ENCODE results near the gene JADE2. TPM values are rescaled to one million over a fixed set of nuclear protein-coding genes. Genes with fewer than 3 reads are reported as not detected.

JADE2 gene
- total RNA-seq, 1 donor from 2014 or later: 2.1 TPM

- Mint-ChIP-seq H3K4me1 (ENCODE audit: low read depth, unreplicated experiment) (peaks cover 3% of the 10 kb centered on the region), H3K4me3 (ENCODE audit: unreplicated experiment) (no peak overlapping the region), H3K27ac (ENCODE audit: unreplicated experiment) (no peak overlapping the region), H3K27me3 (ENCODE audit: unreplicated experiment) (peaks cover 8% of the 10 kb centered on the region), H3K9me3 (ENCODE audit: unreplicated experiment) (no peaks in the 10 kb centered on the region), H3K36me3 (ENCODE audit: unreplicated experiment) (no peaks in the 10 kb centered on the region)
- TF ChIP-seq CTCF (IDR thresholded peaks at IDR 0.05; ENCODE audit: partially characterized antibody, unreplicated experiment): no peak
- DNase-seq: no peak
Measured at GRCh38 chr5:134536876-134537275, 11.4 kb downstream of the JADE2 start.

- no peak for DNase-seq
- H3K4me1 Mint-ChIP-seq (ENCODE audit: low read depth, unreplicated experiment): peaks cover 3% of the 10 kb centered on the region
- H3K4me3 Mint-ChIP-seq (ENCODE audit: unreplicated experiment): no peak overlapping the region
- H3K27me3 Mint-ChIP-seq (ENCODE audit: unreplicated experiment): peaks cover 8% of the 10 kb centered on the region
- no peak overlapping the region for H3K27ac Mint-ChIP-seq (ENCODE audit: unreplicated experiment)
- H3K36me3 Mint-ChIP-seq (ENCODE audit: unreplicated experiment): no peaks in the 10 kb centered on the region
- H3K9me3 Mint-ChIP-seq (ENCODE audit: unreplicated experiment): no peaks in the 10 kb centered on the region
- no peak for TF ChIP-seq CTCF (IDR thresholded peaks at IDR 0.05; ENCODE audit: partially characterized antibody, unreplicated experiment)
Measured at GRCh38 chr5:134537297-134537696, 11.8 kb downstream of the JADE2 start.

- H3K36me3 Mint-ChIP-seq (ENCODE audit: unreplicated experiment): no peaks in the 10 kb centered on the region
- no peaks in the 10 kb centered on the region for H3K9me3 Mint-ChIP-seq (ENCODE audit: unreplicated experiment)
- no peak overlapping the region for H3K4me3 Mint-ChIP-seq (ENCODE audit: unreplicated experiment)
- H3K27me3 Mint-ChIP-seq (ENCODE audit: unreplicated experiment): peaks cover 7% of the 10 kb centered on the region
- H3K4me1 Mint-ChIP-seq (ENCODE audit: low read depth, unreplicated experiment): peaks cover 3% of the 10 kb centered on the region
- DNase-seq: no peak
- no peak for TF ChIP-seq CTCF (IDR thresholded peaks at IDR 0.05; ENCODE audit: partially characterized antibody, unreplicated experiment)
- H3K27ac Mint-ChIP-seq (ENCODE audit: unreplicated experiment): no peak overlapping the region
Measured at GRCh38 chr5:134538296-134538695, 12.8 kb downstream of the JADE2 start.

GRCh38 chr5:134539732-134540131, 14.3 kb downstream of the JADE2 start:
- no peak for TF ChIP-seq CTCF (IDR thresholded peaks at IDR 0.05; ENCODE audit: partially characterized antibody, unreplicated experiment)
- no peak overlapping the region for H3K27ac Mint-ChIP-seq (ENCODE audit: unreplicated experiment)
- no peak for DNase-seq
- H3K27me3 Mint-ChIP-seq (ENCODE audit: unreplicated experiment): peaks cover 6% of the 10 kb centered on the region
- H3K4me1 Mint-ChIP-seq (ENCODE audit: low read depth, unreplicated experiment): no peaks in the 10 kb centered on the region
- no peak overlapping the region for H3K4me3 Mint-ChIP-seq (ENCODE audit: unreplicated experiment)
- no peaks in the 10 kb centered on the region for H3K36me3 Mint-ChIP-seq (ENCODE audit: unreplicated experiment)
- no peaks in the 10 kb centered on the region for H3K9me3 Mint-ChIP-seq (ENCODE audit: unreplicated experiment)

- no peaks in the 10 kb centered on the region for H3K4me1 Mint-ChIP-seq (ENCODE audit: low read depth, unreplicated experiment)
- H3K4me3 Mint-ChIP-seq (ENCODE audit: unreplicated experiment): no peak overlapping the region
- no peaks in the 10 kb centered on the region for H3K36me3 Mint-ChIP-seq (ENCODE audit: unreplicated experiment)
- no peaks in the 10 kb centered on the region for H3K9me3 Mint-ChIP-seq (ENCODE audit: unreplicated experiment)
- H3K27ac Mint-ChIP-seq (ENCODE audit: unreplicated experiment): no peak overlapping the region
- H3K27me3 Mint-ChIP-seq (ENCODE audit: unreplicated experiment): peaks cover under 1% of the 10 kb centered on the region
- no peak for DNase-seq
- TF ChIP-seq CTCF (IDR thresholded peaks at IDR 0.05; ENCODE audit: partially characterized antibody, unreplicated experiment): no peak
Measured at GRCh38 chr5:134540747-134541733, 15.6 kb downstream of the JADE2 start.

Data from glutamatergic neuron (in vitro differentiated cells).